Measurements from ENCODE around the gene CPS1. TPM values are rescaled to one million over a fixed set of nuclear protein-coding genes. Genes with fewer than 3 reads are reported as not detected.

The CPS1 gene
- total RNA-seq, 1 donor from 2014 or later, result 8.0 TPM

GRCh38 chr2:210647151-210647550 lies 90.8 kb downstream of the CPS1 start:
- Histone ChIP-seq H3K36me3 (ENCODE audit: insufficient read depth, low read length) (no peaks in the 10 kb centered on the region), H3K4me2 (ENCODE audit: low read length) (no peak overlapping the region), H3K4me1 (ENCODE audit: insufficient read depth, low read length) (no peaks in the 10 kb centered on the region), H4K20me1 (ENCODE audit: insufficient read depth, low read length) (no peaks in the 10 kb centered on the region), H3K27ac (ENCODE audit: low read depth, low read length) (no peak overlapping the region), H3K27me3 (ENCODE audit: insufficient read depth, low read length) (no peaks in the 10 kb centered on the region), H3K4me3 (ENCODE audit: insufficient read depth, low read depth, low read length) (no peak overlapping the region), H3K9ac (ENCODE audit: low read length) (no peak overlapping the region), H3K79me2 (ENCODE audit: insufficient read depth, low read length) (no peaks in the 10 kb centered on the region), H3K9me3 (ENCODE audit: insufficient read depth, low read depth, low read length) (no peaks in the 10 kb centered on the region), H2AFZ (ENCODE audit: low read depth, low read length) (no peak overlapping the region)
- DNase-seq (ENCODE audit: low read depth) (no peak), FAIRE-seq (no peak)
- TF ChIP-seq EZH2 (IDR thresholded peaks at IDR 0.05; ENCODE audit: insufficient read depth, low read length) (no peak), CTCF (IDR thresholded peaks at IDR 0.05; ENCODE audit: insufficient read depth, low read depth, low read length) (no peak)
- no peak overlapping the region for H3K4me3 Mint-ChIP-seq (ENCODE audit: unreplicated experiment)
- no peaks in the 10 kb centered on the region for H3K9me3 Mint-ChIP-seq (ENCODE audit: unreplicated experiment)
- H3K27ac Mint-ChIP-seq (ENCODE audit: unreplicated experiment), result no peak overlapping the region
- H3K4me1 Mint-ChIP-seq (ENCODE audit: low read depth, unreplicated experiment), result no peaks in the 10 kb centered on the region
- H3K27me3 Mint-ChIP-seq (ENCODE audit: low read depth, unreplicated experiment), result no peaks in the 10 kb centered on the region
- no peaks in the 10 kb centered on the region for H3K36me3 Mint-ChIP-seq (ENCODE audit: low read depth, unreplicated experiment)

DNA sequence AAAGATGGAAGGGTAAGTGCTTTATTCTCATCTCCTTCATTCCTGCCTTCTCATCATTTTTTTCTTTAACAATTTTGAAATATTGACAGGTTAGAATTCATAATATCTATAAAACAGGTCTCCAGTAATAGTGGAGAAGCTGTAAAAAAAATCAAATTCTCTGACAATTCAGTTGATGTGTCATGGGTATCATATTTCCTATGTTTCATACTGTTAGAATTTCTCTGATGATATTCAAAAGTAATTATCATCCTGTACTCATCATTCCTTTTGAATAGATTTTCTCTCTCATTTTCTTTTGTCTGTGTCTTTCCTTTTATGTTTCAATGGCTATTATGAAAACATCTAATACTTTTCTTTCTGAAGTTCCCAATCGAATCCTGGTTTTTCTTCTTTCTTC lies 97.7 kb downstream of the CPS1 start:
- no peaks in the 10 kb centered on the region for H4K20me1 ChIP-seq (ENCODE audit: insufficient read depth, low read length)
- TF ChIP-seq CTCF (IDR thresholded peaks at IDR 0.05; ENCODE audit: insufficient read depth, low read depth, low read length) (no peak), EZH2 (IDR thresholded peaks at IDR 0.05; ENCODE audit: insufficient read depth, low read length) (no peak)
- H3K27ac ChIP-seq (ENCODE audit: low read depth, low read length), result no peak overlapping the region
- H3K27me3 ChIP-seq (ENCODE audit: insufficient read depth, low read length), result no peaks in the 10 kb centered on the region
- DNase-seq (ENCODE audit: low read depth), result no peak
- Mint-ChIP-seq H3K36me3 (ENCODE audit: low read depth, unreplicated experiment) (no peaks in the 10 kb centered on the region), H3K4me3 (ENCODE audit: unreplicated experiment) (no peak overlapping the region), H3K27me3 (ENCODE audit: low read depth, unreplicated experiment) (no peaks in the 10 kb centered on the region), H3K4me1 (ENCODE audit: low read depth, unreplicated experiment) (no peaks in the 10 kb centered on the region), H3K27ac (ENCODE audit: unreplicated experiment) (no peak overlapping the region), H3K9me3 (ENCODE audit: unreplicated experiment) (no peaks in the 10 kb centered on the region)
- no peak overlapping the region for H3K9ac ChIP-seq (ENCODE audit: low read length)
- no peak overlapping the region for H3K4me2 ChIP-seq (ENCODE audit: low read length)
- no peaks in the 10 kb centered on the region for H3K4me1 ChIP-seq (ENCODE audit: insufficient read depth, low read length)
- H3K9me3 ChIP-seq (ENCODE audit: insufficient read depth, low read depth, low read length), result no peaks in the 10 kb centered on the region
- H3K4me3 ChIP-seq (ENCODE audit: insufficient read depth, low read depth, low read length), result no peak overlapping the region
- no peaks in the 10 kb centered on the region for H3K36me3 ChIP-seq (ENCODE audit: insufficient read depth, low read length)
- no peaks in the 10 kb centered on the region for H3K79me2 ChIP-seq (ENCODE audit: insufficient read depth, low read length)
- FAIRE-seq, result no peak
- no peak overlapping the region for H2AFZ ChIP-seq (ENCODE audit: low read depth, low read length)

- Mint-ChIP-seq H3K27me3 (ENCODE audit: low read depth, unreplicated experiment) (no peaks in the 10 kb centered on the region), H3K9me3 (ENCODE audit: unreplicated experiment) (no peaks in the 10 kb centered on the region), H3K4me3 (ENCODE audit: unreplicated experiment) (no peak overlapping the region), H3K27ac (ENCODE audit: unreplicated experiment) (no peak overlapping the region), H3K4me1 (ENCODE audit: low read depth, unreplicated experiment) (no peaks in the 10 kb centered on the region), H3K36me3 (ENCODE audit: low read depth, unreplicated experiment) (peaks cover under 1% of the 10 kb centered on the region)
- no peak overlapping the region for H3K9ac ChIP-seq (ENCODE audit: low read length)
- H3K4me1 ChIP-seq (ENCODE audit: insufficient read depth, low read length), result no peaks in the 10 kb centered on the region
- no peaks in the 10 kb centered on the region for H4K20me1 ChIP-seq (ENCODE audit: insufficient read depth, low read length)
- no peaks in the 10 kb centered on the region for H3K79me2 ChIP-seq (ENCODE audit: insufficient read depth, low read length)
- TF ChIP-seq EZH2 (IDR thresholded peaks at IDR 0.05; ENCODE audit: insufficient read depth, low read length) (no peak), CTCF (IDR thresholded peaks at IDR 0.05; ENCODE audit: insufficient read depth, low read depth, low read length) (no peak)
- no peaks in the 10 kb centered on the region for H3K36me3 ChIP-seq (ENCODE audit: insufficient read depth, low read length)
- DNase-seq (ENCODE audit: low read depth), result no peak
- H3K27ac ChIP-seq (ENCODE audit: low read depth, low read length), result no peak overlapping the region
- no peak overlapping the region for H3K4me2 ChIP-seq (ENCODE audit: low read length)
- no peak for FAIRE-seq
- H3K4me3 ChIP-seq (ENCODE audit: insufficient read depth, low read depth, low read length), result no peak overlapping the region
- H2AFZ ChIP-seq (ENCODE audit: low read depth, low read length), result no peak overlapping the region
- H3K9me3 ChIP-seq (ENCODE audit: insufficient read depth, low read depth, low read length), result no peaks in the 10 kb centered on the region
- no peaks in the 10 kb centered on the region for H3K27me3 ChIP-seq (ENCODE audit: insufficient read depth, low read length)
Observed at GRCh38 chr2:210655229-210655975, 99.0 kb downstream of the CPS1 start.

Measured in astrocyte (in vitro differentiated cells and primary cell).